GM19467 (cell line): ENCODE measurements around the gene ANGPTL2.

Experiments
- ATAC-seq: cut with Tn5 transposase; IDR thresholded peaks from one replicate; pipeline ENCODE4 v1.9.1; 2021; ENCODE audit warnings: mild to moderate bottlenecking, moderate library complexity; ENCODE audit not compliant: unreplicated experiment

Gene ANGPTL2

GRCh38 chr9:127098916-127099553 is 23.4 kb downstream of the ANGPTL2 start:
- ATAC-seq = no peak

- no peak for ATAC-seq
Observed at GRCh38 chr9:127097683-127098082, 24.8 kb downstream of the ANGPTL2 start.

DNA sequence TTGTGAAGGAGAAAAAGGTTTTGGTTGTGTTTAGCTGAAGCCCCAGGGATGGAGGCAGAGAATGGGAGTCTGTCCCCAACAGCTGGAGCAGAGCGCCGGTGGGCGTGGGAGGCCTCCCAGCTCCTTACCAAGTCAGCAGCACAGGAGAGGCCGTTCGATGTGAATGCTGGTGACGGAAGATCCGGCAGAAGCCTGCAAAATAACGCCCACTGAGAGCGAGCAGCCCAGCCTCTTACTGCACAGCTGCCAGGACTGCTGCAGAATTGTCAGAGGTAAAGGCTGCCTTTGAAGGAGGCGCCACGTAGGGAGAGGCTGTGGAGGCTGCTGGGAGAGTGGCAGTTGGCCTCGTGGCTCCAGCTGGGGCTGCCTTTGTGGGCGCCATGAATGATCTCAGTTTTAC is 26.2 kb downstream of the ANGPTL2 start:
- ATAC-seq = no peak

- no peak for ATAC-seq
Observed at GRCh38 chr9:127095411-127095810, 27.0 kb downstream of the ANGPTL2 start.

DNA sequence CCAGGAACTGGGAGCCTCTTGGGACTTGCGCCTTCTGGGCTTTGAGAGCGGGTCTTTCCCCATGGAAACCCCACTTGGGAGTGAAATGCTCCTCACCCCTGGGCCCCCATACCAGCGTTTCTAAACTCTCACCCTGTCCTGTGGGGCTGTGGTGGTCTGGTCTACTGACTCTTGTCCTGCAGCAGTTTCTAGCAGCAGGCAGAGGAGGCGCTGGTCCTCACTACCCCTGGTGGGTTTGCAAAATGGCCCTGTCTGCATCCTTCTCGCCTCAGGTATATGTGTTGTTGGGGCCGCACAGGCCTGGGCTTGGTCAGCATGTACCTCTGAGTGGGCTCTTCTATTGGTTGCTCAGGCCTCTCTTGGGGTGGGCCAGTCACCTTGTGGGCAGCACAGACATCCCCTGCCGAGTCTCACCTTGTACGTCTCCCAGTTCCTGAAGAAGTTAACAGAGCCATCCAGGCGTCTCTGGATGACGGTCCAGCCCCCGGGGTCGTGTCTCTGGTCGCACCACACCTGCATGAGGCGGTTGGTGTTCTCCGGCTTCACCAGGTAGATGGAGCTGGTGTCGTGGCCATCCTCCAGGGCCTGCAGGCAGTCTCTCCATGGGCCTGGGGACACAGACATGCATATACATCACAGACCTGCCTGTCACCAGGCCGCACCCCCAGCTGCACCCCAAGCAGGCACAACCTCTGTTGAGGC is 29.0 kb downstream of the ANGPTL2 start:
- ATAC-seq = no peak

- ATAC-seq = no peak
Observed at GRCh38 chr9:127092041-127092608, 30.3 kb downstream of the ANGPTL2 start.

DNA sequence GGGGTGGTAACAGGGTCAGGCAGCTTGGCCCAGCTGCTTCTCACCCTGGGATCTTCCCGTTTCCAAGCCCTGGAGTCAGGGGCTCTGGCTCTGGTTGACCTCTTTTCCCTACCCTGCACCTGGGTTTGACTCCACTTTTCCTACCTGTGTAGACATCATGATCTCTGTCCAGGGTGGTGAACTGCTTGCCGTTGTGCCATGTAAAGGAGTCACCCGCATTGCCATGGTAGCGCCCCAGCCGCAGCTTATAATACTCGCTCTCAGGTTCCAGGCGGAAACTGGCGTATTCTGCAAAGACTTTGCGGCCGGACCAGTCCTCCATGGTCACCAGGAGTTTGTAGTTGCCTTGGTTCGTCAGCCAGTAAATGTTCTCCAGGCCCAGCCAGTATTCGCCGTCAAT is 30.9 kb downstream of the ANGPTL2 start:
- no peak for ATAC-seq

DNA sequence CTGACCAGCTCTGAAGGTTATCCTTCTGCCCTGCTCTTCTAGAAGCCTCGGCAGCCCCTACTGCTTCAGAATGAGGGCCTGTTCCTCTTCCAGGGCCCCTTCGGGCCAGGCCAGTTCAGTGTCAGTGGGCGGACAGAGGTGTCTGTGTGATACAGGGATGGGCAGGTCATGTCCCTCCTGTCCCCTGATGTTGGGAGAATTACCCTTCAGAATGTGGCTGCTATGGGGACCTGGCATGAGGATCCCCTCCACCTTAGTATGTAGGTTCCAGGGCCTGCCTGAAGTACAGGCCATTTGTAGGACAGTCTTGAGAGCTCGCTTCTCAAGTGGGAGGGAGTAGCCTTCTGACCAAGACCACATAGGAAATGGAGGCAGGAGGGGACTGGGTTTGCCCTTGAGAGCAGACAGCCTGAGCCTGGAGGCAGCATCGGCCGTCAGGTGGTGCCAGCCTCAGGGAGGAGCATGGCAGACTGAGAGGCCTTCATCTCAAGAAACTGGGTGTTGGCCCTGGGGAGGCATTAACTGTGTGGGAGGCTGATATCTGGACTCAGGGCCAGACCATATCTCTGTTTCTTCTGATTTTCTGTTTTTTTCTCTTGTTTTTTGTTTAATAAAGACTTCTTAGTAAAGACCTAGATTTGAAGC is 32.0 kb downstream of the ANGPTL2 start:
- no peak for ATAC-seq

GRCh38 chr9:127089631-127090081 is 32.8 kb downstream of the ANGPTL2 start:
- ATAC-seq = no peak

- ATAC-seq = no peak
Observed at GRCh38 chr9:127088724-127089615, 33.5 kb downstream of the ANGPTL2 start.

- no peak for ATAC-seq
Observed at GRCh38 chr9:127087836-127088235, 34.6 kb downstream of the ANGPTL2 start.

DNA sequence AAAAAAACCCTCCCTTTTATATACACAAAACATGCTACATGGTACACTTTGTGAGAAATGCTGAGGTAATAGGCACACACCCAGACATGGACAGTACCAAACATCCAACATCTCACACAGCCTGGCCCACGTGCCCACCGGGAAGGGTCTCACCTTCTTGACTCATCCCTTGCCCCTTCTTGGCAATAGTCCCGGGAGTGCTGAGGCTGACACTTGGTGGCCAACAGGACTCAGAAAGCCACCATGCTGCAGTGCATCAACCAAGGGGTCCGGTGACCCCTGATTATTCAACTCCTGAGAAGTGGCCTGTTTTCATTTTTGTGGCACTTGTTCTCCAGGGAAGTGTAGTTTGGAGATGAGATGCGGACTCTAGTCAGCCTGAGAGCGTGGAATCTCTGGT is 35.0 kb downstream of the ANGPTL2 start:
- no peak for ATAC-seq

DNA sequence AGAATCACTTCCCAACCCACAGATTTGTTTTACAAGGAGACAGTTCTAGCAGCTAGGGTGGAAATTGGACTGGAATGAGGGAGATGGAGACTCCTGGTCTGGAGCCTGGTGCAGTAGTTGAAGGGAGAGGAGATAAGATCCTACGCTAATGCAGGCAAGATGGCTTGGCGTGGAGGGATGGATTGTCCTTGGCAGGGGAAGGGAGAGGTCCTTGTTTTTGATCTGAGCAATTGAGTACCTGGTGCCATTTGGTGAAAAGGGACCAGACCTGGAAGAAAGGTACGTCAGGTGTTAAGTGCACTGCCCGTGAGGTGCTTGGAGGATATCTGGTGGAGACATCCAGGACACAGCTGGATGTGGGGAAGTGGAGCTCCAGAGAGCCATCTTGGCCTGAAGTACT is 35.7 kb downstream of the ANGPTL2 start:
- ATAC-seq = no peak

DNA sequence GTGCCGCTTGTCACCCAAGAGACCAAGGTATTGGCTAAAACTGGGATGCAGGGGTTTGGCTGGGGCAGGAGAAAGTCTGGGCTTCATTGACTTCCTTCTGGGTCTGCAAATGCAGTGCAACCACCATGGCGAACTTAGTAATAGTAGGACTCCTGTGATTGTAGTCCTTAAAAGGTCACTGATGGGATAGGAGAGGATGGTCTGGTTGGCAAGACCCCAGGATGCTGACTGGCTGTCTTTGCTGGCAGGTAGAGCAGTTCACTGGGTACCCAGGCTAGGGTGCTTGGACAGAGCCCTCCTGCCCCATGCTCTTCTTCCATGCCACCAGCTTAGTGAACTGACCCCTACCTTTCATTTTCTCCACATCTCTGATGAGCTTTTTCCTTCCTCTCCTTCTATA is 37.2 kb downstream of the ANGPTL2 start:
- ATAC-seq = no peak

GRCh38 chr9:127084076-127085039 is 38.1 kb downstream of the ANGPTL2 start:
- ATAC-seq = no peak

GRCh38 chr9:127083138-127083980 is 39.1 kb downstream of the ANGPTL2 start:
- ATAC-seq = no peak

DNA sequence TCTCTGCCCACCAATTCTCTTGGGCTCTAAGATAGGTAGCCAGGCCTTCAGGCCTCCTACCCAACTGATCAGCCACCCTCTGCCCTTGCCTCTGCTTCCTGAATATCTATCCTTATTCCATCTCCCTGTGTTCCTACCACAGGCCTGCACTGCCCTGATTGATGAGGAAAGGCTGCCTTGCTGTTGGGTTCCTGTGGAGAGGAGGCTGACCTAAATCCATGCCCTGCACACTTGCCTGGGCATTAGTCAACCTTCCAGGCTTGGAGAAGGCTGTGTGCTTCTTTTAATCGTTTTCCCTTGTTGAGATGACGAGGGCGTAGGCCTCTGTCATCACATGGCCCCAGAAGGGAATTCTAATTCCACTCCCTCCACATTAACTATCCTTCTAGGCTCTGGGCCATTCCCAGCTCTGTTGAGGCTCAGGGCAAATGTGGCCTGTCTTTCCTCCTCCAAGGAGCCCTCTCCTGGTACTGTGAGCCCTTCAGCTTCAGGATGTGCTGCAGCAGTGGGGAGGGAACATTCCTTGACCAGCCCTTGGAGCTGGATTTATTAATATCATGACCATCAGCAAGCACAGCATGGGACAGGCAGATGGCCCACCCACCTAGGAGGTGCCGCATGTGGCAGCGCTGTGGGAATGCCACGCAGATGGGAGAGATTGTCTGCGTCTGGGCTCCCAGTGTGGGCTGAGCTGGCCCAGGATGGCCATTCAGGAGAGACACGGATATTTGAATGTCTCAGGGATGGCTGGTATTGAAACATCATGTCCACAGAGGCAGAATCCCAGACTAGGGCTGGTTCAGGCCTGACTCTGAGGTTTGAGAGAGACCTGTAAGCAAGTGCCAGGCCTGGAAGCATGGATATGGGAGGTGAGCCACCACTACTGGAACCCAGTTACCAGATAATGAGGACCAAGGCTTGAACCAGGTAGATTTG is 40.9 kb downstream of the ANGPTL2 start:
- ATAC-seq = no peak
